Measurements from ENCODE around the gene FAM43A. TPM values are rescaled to one million over a fixed set of nuclear protein-coding genes. Genes with fewer than 3 reads are reported as not detected.

The FAM43A gene
- total and polyA plus RNA-seq, 9 of the 15 experiments (the other 6 are each of a cell fraction or from before 2014, with no cell fraction given), result 0.03 to 1.2 (median 0.21) TPM

DNA sequence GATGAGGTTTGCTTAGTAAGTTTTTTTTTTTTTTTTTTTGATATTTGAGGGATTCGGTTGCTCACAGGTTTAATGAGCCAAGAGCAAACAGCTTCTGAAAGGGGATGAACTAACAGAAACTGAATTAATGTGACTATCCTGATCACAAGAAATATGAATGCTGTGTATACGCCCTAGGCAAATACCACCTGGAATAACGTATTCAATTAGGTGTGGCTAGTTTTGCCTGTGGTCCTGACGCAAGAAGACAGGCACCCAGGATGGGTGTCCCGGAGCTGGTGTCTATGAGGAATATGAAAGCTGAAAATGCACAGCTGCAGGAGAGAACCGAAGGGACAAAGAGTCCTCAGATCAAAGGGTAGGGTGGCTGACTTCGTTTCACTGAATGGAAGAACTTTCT is 28.2 kb upstream of the FAM43A start:
- ChIA-PET CTCF (ENCODE audit: low intra/inter-chr PET ratio) (no interaction called here), POLR2A (interaction anchor here (0.5 to 0.9 kb wide), 3 partner anchors 25 to 213 kb away, joined by 3 read pairs; no protein-coding TSS in a partner anchor)
- TF ChIP-seq ZNF583 (CRISPR knock-in tag; IDR thresholded peaks at IDR 0.05) (no peak), TSC22D4 (tag; IDR thresholded peaks at IDR 0.05) (no peak), ZC3H11A (IDR thresholded peaks at IDR 0.05; ENCODE audit: low read depth, low read length) (no peak), POLR2G (IDR thresholded peaks at IDR 0.05; ENCODE audit: low read depth, low read length) (no peak), SOX6 (IDR thresholded peaks at IDR 0.05) (no peak), ZNF717 (CRISPR knock-in tag; IDR thresholded peaks at IDR 0.05) (no peak), XRCC5 (IDR thresholded peaks at IDR 0.05; ENCODE audit: low read depth, low read length) (no peak), ZNF77 (CRISPR knock-in tag; IDR thresholded peaks at IDR 0.05) (no peak), NELFE (IDR thresholded peaks at IDR 0.05; ENCODE audit: insufficient read depth, insufficient read length) (no peak), HLTF (IDR thresholded peaks at IDR 0.05) (no peak)
- TF ChIP-seq, protein P1, sequence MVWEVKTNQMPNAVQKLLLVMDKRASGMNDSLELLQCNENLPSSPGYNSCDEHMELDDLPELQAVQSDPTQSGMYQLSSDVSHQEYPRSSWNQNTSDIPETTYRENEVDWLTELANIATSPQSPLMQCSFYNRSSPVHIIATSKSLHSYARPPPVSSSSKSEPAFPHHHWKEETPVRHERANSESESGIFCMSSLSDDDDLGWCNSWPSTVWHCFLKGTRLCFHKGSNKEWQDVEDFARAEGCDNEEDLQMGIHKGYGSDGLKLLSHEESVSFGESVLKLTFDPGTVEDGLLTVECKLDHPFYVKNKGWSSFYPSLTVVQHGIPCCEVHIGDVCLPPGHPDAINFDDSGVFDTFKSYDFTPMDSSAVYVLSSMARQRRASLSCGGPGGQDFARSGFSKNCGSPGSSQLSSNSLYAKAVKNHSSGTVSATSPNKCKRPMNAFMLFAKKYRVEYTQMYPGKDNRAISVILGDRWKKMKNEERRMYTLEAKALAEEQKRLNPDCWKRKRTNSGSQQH (CRISPR knock-in tag; IDR thresholded peaks at IDR 0.05), result no peak
- TF ChIP-seq, protein P2, sequence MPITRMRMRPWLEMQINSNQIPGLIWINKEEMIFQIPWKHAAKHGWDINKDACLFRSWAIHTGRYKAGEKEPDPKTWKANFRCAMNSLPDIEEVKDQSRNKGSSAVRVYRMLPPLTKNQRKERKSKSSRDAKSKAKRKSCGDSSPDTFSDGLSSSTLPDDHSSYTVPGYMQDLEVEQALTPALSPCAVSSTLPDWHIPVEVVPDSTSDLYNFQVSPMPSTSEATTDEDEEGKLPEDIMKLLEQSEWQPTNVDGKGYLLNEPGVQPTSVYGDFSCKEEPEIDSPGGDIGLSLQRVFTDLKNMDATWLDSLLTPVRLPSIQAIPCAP (CRISPR knock-in tag; IDR thresholded peaks at IDR 0.05; ENCODE audit: borderline replicate concordance), result no peak
- TF ChIP-seq, protein P3, sequence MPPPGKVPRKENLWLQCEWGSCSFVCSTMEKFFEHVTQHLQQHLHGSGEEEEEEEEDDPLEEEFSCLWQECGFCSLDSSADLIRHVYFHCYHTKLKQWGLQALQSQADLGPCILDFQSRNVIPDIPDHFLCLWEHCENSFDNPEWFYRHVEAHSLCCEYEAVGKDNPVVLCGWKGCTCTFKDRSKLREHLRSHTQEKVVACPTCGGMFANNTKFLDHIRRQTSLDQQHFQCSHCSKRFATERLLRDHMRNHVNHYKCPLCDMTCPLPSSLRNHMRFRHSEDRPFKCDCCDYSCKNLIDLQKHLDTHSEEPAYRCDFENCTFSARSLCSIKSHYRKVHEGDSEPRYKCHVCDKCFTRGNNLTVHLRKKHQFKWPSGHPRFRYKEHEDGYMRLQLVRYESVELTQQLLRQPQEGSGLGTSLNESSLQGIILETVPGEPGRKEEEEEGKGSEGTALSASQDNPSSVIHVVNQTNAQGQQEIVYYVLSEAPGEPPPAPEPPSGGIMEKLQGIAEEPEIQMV (tag; conservative IDR thresholded peaks at IDR 0.05; ENCODE audit: low read depth), result no peak
- no peak overlapping the region for H3K9ac ChIP-seq (ENCODE audit: insufficient read depth in 1 of 2, low read depth in 2 of 2, low read length in 2 of 2)
- H4K20me1 ChIP-seq (replicated peaks; ENCODE audit: control insufficient read depth, insufficient read depth, low read length), result no peaks in the 10 kb centered on the region; the same call in 1 of the 2 replicates
- BruUV-seq (replicated peaks), result no TSS peak
- no peak for DNase-seq (ENCODE audit: extremely low read depth in 1 of 4, low spot score in 3 of 4)
- WGBS (ENCODE audit: insufficient coverage, low coverage, missing lambda C conversion rate), result 79% methylated on average over 7 of the region's 7 CpGs
- H3K27me3 ChIP-seq (ENCODE audit: control insufficient read depth in 2 of 2, insufficient read depth in 2 of 2, low read length in 2 of 2), result no peaks in the 10 kb centered on the region
- intact Hi-C loops (cut with micrococcal nuclease) (no loop called here), in situ Hi-C loops (cut with MboI) (no loop called here)
- H3K79me2 ChIP-seq (ENCODE audit: control insufficient read depth, insufficient read depth, low read length), result peaks cover 5% of the 10 kb centered on the region; the same call in 1 of the 3 replicates
- no peak overlapping the region for H3K27ac ChIP-seq (ENCODE audit: extremely low read depth, low read depth, low read length)
- H3K4me2 ChIP-seq (ENCODE audit: insufficient read depth, low read length), result no peak overlapping the region
- no peaks in the 10 kb centered on the region for H3K9me3 ChIP-seq (replicated peaks; ENCODE audit: control insufficient read depth, insufficient read depth, low read depth, low read length)
- H2AFZ ChIP-seq (ENCODE audit: low read depth, low read length), result no peak overlapping the region
- no peaks in the 10 kb centered on the region for H3K9me1 ChIP-seq (ENCODE audit: control insufficient read depth, insufficient read depth, low read length)
- no peak for ATAC-seq
- no peaks in the 10 kb centered on the region for H3K4me1 ChIP-seq (replicated peaks in 1 of 2; ENCODE audit: control insufficient read depth in 2 of 2, insufficient read depth in 2 of 2, low read length in 2 of 2)
- no peak overlapping the region for H3K4me3 ChIP-seq
- peaks cover 76% of the 10 kb centered on the region for H3K36me3 ChIP-seq (ENCODE audit: control insufficient read depth, insufficient read depth, low read length)
- no peak for FAIRE-seq

Measured in K562 (cell line).